GM13977 (cell line): Measurements from ENCODE around the gene THSD7B.

Source experiments
- DNase-seq: peaks from one replicate; pipeline ENCODE4 v3.0.0; 2012; ENCODE audit warnings: low spot score
- in situ Hi-C: fragments of 300-500 bp; cut with MboI; formaldehyde crosslinking; loops from one replicate; pipeline ENCODE4 v1.12.0; 2022; ENCODE audit warnings: low sequenced_read_pairs, low pct_unique_long_range_greater_than_20kb, mixed read lengths, inconsistent platforms; ENCODE audit not compliant: unreplicated experiment
- TF ChIP-seq, protein P1 (sequence below): IDR thresholded peaks from 2 replicates; pipeline ENCODE4 v1.5.1; 2012; ENCODE audit warnings: mild to moderate bottlenecking, control low read depth; ENCODE audit not compliant: insufficient read depth; ENCODE audit errors: extremely low read depth, missing control alignments

THSD7B gene

DNA sequence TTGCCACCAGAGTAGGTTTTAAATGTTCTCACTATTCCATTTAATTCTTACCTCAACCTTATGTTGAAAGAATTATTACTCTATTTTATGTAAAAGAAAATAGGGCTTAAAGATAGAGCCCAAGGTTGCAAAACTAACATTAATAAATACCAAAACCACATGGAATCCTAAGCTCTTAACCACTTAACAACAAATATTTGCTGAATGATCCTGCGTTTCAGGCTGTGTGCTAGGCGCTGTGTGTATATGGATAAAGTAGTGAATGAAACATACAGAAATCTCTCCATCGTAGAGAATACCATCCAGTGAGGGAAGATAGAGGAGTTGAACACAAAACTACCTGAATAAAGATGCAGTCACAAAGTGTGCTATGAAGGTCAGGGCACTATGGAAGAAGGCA, 485.1 kb downstream of the THSD7B start:
- TF ChIP-seq, protein P1, sequence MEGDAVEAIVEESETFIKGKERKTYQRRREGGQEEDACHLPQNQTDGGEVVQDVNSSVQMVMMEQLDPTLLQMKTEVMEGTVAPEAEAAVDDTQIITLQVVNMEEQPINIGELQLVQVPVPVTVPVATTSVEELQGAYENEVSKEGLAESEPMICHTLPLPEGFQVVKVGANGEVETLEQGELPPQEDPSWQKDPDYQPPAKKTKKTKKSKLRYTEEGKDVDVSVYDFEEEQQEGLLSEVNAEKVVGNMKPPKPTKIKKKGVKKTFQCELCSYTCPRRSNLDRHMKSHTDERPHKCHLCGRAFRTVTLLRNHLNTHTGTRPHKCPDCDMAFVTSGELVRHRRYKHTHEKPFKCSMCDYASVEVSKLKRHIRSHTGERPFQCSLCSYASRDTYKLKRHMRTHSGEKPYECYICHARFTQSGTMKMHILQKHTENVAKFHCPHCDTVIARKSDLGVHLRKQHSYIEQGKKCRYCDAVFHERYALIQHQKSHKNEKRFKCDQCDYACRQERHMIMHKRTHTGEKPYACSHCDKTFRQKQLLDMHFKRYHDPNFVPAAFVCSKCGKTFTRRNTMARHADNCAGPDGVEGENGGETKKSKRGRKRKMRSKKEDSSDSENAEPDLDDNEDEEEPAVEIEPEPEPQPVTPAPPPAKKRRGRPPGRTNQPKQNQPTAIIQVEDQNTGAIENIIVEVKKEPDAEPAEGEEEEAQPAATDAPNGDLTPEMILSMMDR = no peak
- in situ Hi-C loops = no loop called here
- no peak for DNase-seq

DNA sequence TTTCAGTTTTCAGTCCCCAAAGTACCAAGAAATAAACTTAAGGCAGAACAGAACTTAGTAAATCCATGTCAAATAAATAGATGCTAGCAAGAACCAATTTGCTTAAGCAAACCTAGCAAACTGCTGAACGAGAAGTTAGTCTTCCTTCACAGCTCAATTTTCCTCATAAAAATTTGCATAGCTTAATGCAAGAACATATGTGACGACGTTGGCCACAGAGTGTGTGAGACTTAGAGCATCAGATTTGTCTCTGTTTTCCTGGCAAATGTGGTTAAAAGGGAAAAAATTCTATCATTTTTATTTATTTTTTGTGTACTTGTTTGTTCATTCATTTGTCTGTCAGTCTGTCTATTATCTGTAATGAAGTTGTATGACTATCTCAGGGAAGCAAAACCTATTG, 485.7 kb downstream of the THSD7B start:
- TF ChIP-seq, protein P1 = no peak
- no peak for DNase-seq
- in situ Hi-C loops = no loop called here

DNA sequence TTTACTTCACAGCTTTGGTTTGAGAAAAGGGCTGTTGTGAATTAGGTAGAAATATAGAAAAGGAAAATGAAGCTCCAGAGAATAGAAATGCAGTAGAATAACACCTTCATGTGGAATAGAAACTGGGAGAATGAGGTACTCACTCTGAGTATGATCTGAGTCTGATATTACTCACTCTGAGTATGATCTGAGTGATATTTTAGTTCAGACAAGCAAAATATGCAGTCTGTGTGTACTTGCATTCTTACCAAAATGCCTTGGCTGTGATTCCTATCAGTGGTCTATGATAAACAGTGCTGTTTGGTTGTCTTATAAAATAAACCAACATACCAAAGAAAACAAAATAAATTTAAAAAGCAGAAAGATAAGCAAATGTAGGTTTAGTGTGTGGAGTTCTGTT, 487.6 kb downstream of the THSD7B start:
- in situ Hi-C loops = no loop called here
- DNase-seq = no peak
- TF ChIP-seq, protein P1 = no peak

DNA sequence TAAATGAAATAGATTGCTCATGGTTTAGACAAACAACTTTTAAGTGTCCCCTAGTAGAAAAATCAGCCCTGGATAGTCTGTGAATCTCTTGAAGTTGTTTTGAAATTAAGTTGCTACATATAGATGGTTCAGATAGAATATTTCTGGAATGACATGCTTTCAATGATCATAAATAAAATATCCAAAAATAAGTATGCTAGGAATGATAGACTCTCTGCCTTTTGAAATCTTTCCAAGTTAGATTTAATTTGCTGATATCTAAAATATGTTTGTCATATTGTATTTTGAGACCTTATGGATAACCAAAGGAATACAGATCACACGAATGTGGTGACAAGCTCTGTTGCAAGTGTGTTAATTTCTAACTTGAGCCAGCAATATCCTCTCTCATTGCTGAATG, 488.7 kb downstream of the THSD7B start:
- in situ Hi-C loops = no loop called here
- no peak for DNase-seq
- TF ChIP-seq, protein P1 = no peak

DNA sequence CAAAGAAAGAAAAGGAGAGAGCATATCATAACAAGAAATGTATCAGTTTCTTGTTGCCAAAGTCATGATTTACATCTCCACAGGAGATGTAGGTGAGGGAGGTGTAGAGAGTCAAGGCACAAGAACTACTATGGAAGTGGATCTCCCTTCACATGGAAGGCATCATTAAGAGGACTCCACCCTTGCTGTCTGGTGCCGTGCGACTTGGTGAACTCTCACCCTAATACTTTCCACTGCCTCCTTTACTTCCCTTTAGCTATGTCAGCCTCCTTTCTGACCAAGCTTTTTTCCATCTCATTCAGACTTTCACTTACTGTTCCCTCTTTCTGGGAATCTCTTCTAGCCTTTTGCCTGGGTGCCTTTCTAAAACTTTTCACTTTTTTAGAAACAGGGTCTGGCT, 490.0 kb downstream of the THSD7B start:
- TF ChIP-seq, protein P1 = no peak
- DNase-seq = no peak
- in situ Hi-C loops = no loop called here

DNA sequence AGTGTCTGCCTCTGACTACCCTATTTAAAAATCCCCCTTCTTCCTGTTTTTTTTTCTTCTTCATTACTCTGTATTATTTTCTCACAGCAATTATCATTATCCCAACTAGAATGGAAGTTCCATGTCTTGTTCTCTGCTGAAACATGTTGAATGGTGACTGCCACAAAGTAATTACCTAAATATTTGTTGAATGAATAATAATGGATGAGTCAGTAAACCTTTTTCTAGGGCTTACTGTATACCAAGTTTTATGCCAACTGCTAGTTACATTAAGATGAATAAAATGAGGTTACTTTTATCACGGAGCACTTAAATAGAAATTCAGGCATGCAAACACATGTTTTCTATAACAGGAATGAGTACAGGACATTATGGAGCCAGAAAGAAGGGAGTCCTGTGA, 490.6 kb downstream of the THSD7B start:
- no peak for DNase-seq
- in situ Hi-C loops = no loop called here
- TF ChIP-seq, protein P1 = no peak

DNA sequence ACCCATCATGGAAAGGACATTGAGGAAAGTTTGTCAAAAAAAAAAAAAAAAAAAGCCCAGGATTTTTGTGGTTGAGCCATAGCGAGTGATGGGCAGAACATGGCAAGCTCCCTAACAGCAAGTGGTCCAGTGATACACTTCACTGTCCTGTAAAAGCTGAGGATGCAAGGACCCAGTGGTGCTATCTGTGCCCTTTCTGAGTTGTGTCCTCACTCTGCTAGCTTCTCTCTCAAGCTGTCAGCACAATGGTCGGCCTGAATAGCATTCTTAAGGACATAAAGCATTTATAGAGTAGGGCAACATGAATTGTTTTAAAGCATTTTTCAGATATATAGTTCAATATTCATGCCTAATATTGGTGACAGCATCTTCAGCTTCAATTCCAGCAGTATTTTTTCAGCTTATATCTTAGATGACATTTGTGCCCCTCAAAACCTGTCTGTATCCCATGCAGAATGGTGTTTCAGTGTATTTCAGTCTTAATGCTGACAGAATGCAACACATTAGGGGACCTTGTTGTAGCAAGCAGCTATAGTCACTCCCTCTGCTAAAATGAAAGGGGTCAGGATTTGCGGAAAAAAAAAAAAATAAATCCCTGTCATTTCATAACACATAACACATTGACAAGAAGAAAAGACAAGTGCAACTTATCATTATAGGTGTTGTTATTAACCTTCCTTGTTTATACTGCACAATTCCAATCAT, 496.7 kb downstream of the THSD7B start:
- in situ Hi-C loops = no loop called here
- TF ChIP-seq, protein P1 = no peak
- DNase-seq = no peak
